HG02571 (cell line): ENCODE measurements around the gene COL23A1.

Experiments used
- ATAC-seq: cut with Tn5 transposase; IDR thresholded peaks from one replicate; pipeline ENCODE4 v1.9.1; 2021; ENCODE audit warnings: mild to moderate bottlenecking, moderate library complexity; ENCODE audit not compliant: unreplicated experiment

COL23A1 gene

GRCh38 chr5:178278358-178279023 lies 311.7 kb downstream of the COL23A1 start:
- ATAC-seq, result no peak

DNA sequence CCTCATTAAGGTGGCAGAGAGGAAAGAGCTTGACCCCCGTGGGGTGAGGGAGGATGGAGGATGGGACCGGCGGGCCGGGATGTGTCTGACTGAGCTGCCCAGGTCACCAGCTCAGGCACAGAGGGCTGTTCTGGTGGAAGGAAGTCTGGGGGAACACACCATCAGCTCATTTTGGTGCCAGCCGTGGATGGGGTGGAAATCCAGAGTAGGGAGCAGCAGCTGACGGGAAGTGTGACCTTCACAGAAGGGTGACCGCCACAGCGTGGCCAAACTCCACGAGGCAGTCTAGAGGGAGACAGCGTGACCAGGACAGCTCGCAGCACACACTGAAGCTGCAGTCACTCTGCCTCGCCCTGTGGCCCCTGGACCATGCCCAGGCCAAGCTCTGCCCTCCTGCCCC lies 312.3 kb downstream of the COL23A1 start:
- ATAC-seq, result no peak

GRCh38 chr5:178277346-178277745 lies 312.8 kb downstream of the COL23A1 start:
- ATAC-seq, result no peak

DNA sequence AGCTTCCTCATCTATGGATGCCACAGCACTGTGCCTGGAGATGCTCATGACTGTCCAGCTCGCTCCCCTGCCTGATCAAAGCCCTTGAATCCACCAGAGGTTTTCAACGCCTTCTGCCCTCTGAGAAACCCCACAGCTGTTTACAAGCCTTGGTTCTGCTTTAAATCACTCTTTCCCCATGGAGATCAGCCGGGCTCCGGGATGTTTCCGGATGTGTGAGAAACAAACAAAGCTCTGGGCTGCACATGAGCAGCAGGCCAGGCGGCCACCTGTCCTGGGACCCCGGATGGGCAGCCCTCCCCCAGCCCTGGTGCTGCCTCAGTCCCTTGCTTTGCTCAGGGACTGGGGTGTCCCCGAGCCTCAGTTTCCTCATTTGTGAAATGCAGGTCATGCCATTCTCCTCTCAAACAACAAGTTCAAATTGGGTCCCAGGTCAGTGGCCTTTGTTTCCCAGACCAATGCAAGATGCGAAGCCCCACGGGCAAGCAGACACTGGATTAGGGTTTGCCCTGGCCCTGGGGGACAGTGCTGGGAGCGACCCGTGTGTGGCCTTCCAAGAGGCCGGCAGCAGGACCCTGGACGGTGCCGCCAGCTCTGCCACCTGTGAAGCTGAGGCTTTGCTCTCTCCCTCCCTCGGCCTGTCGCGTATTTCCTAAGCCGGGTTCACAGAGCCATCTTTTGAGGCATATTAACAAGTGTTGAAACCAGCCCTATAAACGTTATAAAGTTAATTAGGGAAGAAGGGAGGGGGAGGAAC lies 315.2 kb downstream of the COL23A1 start:
- ATAC-seq, result no peak

DNA sequence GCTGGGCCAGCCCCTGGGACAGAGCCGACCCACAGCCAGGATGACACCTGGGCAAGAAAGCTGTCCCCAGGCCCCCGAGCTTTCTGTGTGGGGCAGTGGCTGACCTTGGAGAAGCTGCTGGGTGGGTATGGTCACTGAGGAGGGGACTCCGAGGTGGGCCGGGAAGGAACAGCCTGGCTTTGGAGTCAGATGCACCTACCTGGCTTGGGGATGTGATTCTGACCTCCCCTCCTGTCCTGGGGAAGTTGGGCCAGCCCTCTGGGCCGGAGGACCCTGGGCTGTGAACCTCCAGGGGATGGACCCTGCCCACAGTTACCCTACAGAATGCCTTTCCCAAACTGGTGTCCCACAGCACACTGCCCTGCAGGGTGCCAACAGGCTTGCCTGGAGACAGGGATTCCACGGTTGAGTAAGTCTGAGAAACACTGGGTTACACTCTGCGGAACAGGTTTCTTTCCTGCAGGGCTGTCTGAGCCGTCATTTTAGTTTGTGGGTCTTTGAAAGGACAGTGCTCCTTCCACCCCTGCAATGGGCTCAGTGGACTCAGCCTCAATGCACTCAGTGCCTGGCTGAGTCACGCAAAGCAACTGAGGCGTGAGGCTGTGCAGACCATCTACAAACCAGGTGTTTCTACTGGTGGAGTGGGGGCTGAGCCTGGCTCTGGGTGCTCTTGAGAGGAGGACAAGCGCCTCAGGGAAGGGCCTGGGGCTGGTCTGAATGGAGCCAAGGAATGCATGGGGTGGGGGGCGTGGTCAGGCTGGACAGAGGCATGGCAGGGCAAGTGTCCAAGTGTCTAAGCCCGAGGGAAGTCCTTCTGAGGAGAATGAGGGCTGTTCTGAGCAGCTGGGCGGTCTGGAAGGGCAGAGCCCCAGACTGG lies 316.3 kb downstream of the COL23A1 start:
- no peak for ATAC-seq

GRCh38 chr5:178273041-178273440 lies 317.2 kb downstream of the COL23A1 start:
- ATAC-seq, result no peak

DNA sequence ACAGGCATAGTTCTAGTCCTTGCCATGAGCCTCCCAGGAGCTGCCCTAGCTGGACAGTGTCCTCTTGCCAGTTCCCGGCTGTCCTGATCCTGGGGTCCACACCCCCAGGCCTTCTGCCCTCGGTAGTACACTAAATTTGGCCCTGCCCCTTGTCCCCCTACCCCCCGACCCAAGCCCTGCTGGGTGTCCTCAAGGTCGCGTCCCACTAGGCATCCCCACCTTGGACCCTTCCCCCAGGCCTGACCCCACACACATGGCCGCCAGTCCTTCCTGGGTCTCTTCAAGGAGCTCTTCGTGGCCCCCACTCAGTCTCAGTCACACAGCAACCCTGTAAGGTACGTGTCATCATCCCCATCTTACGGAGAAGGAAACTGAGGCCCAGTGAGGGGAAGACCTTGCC lies 317.6 kb downstream of the COL23A1 start:
- ATAC-seq, result no peak

DNA sequence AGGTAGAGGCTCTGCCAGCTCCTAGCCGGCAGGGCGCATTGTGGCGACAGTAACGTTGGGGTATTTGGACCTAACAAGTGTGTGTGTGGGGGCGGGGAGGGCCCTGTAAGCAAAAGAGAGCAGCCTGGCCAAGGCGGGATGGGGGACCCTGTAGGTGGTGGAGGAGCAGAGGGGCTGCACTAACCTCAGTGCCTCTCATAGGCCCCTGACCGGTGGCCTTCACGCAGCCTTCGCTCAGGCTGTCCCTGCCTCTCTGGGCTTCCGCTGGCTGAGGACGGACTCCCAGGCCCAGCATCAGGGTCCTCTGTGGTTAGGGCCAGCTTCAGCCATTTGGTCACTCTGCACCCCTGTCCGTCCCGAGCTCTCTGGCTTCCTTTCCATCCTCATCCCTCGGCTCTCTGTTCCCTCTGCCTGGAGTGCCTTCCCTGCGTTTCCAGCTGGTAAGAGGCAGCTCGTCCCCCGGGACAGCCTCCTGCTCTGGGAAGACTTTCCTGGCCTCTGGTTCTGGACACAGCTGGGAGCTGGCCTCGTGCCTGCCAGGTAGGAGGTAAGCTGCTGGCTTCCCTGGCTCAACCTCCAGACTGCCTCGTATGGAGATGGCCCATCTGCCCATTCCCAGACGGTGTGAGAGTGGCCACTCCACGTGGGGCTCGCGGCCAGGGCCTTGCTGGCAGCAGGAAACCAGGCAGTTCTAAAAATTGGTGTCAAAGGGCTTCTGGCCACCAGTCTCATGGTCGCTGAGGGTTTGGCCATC lies 318.3 kb downstream of the COL23A1 start:
- no peak for ATAC-seq

GRCh38 chr5:178271231-178271630 lies 319.0 kb downstream of the COL23A1 start:
- no peak for ATAC-seq

DNA sequence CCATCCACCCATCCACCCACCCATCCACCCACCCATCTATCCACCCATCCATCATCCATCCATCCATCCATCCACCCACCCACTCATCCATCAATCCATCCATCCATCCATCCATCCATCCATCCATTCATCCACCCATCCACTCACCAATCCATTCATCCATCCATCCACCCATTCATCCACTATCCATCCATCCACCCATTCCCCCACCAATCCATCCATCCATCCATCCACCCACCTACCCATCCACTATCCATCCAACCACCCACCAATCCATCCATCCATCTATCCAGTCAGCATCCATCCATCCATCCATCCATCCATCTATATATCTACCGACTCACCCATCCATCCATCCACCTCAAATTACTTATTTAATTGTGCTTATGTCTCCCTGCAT lies 320.7 kb downstream of the COL23A1 start:
- ATAC-seq, result no peak

DNA sequence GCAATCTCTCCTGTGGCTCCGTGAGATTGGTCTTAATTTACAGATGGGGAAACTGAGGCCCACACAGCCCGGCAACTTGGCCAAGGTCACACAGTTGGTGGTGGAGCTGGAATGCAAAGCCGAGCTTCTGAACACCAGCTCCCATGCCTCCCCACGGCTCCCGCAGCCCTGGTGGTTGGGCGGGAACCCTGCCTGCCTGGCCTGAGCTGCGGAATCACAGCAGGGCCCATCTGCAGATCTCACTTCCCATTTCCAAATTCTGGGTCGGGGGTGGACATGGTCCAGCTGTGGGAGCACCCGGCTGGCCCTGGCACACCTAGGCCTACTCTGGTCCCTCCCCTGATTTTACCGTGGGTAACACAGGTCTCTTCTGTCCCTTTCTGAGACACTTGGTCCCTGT lies 322.3 kb downstream of the COL23A1 start:
- ATAC-seq, result no peak

DNA sequence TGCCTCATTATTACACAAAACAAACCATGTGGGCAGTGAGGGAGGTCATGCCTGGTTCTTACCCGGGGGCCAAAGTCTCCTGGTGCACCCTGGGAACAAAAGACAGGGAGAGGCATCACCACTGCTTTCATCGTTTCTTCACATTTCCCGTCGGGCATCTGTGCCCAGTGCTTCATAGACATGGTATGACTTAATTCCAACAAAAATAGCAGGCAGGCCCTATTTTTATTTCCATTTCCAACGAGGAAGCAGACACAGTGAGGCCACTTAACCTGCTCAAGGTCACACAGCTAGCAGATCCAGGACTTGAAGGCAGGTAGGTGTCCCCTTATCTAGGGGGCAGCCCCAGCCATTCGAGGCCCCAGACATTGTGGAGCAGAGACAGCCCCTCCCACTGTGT lies 322.9 kb downstream of the COL23A1 start:
- no peak for ATAC-seq

GRCh38 chr5:178266581-178266980 lies 323.6 kb downstream of the COL23A1 start:
- no peak for ATAC-seq

DNA sequence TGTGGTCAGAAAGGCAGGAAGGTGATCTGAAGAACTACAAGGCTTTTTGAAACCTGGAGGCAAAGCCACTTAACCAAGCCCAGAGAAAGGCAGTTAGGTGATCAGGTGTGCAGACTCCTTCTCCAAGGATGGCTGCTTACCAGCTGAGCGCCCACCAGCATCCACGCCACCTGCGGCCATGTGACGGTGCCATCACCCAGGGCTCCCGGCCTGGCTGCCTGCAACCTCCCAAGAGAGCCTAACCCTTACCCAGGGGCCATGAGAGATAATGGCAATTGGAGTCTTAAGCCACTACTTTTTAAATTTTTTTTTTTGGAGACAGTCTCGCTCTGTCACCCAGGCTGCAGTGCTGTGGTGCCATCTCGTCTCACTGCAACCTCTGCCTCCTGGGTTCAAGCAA lies 324.4 kb downstream of the COL23A1 start:
- ATAC-seq, result no peak

DNA sequence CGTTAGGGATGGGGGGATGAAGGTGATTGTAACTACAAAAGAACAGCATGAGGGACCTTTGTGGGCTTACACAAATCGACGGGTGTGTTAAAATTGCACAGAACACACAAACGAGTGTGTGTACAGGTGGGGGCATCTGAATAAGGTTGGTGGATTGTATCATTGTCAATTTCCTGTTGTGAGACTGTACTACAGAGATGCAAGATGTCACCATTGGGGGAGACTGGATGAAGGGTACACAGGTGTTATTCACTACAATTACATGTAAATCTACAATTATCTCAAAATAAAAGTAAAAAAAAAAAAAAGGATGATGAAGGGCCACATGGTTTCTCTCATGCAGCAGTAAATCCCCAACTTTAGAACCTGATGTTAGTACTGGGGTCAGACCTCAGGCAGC lies 326.1 kb downstream of the COL23A1 start:
- ATAC-seq, result no peak

- ATAC-seq, result no peak
Observed at GRCh38 chr5:178261666-178262600, 328.3 kb downstream of the COL23A1 start.

- no peak for ATAC-seq
Observed at GRCh38 chr5:178259623-178260536, 330.3 kb downstream of the COL23A1 start.

DNA sequence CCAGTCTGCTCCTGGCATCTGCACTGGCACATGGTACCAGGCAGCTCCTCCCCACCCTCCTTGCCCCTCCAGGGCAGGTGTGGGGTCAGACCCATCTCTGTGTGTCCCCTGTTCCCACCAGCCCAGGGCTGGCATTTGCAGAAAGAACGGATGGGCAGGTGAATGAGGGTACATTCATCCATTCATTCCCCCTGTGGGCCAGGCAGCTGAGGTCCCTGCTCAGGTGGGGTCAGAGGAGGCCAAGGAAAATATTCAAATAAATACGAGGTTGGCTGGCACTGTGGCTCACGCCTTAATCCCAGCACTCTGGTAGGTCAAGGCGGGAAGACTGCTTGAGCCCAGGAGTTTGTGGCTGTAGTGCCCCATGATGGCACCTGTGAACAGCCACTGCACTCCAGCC lies 332.5 kb downstream of the COL23A1 start:
- no peak for ATAC-seq

GRCh38 chr5:178256746-178257145 lies 333.4 kb downstream of the COL23A1 start:
- ATAC-seq, result no peak
